Hepatocyte (in vitro differentiated cells): ENCODE data around the gene RAP1GDS1.

Experiments used
- CTCF ChIP-seq: fragments of 200-600 bp; sonication (generic); IDR thresholded peaks from 2 replicates; pipeline ENCODE4 v1.5.1; 2016; ENCODE audit warnings: antibody characterized with exemption, mild to moderate bottlenecking; ENCODE audit not compliant: poor library complexity
- EZH2 ChIP-seq: fragments of 200-600 bp; sonication (generic); IDR thresholded peaks from 2 replicates; pipeline ENCODE4 v1.6.1; 2016; ENCODE audit warnings: antibody characterized with exemption, mild to moderate bottlenecking, borderline replicate concordance

- no peak for TF ChIP-seq CTCF
- no peak for TF ChIP-seq EZH2
These were observed 169.7 kb downstream of the RAP1GDS1 start for GRCh38 chr4:98430708-98431403.
